HG03432 (cell line): ENCODE results near the gene NECAP2.
"Not testable (repeated sequence)": the region's sequence is repeated elsewhere in the genome, so short reads cannot be mapped to it uniquely, and the experiment has no call there.

Experiments
- ATAC-seq: cut with Tn5 transposase; IDR thresholded peaks from one replicate; pipeline ENCODE4 v1.9.1; 2021; ENCODE audit warnings: mild to moderate bottlenecking, moderate library complexity; ENCODE audit not compliant: unreplicated experiment

The NECAP2 gene

GRCh38 chr1:16456151-16456550, 15.6 kb downstream of the NECAP2 start:
- ATAC-seq: not testable (repeated sequence)

- no peak for ATAC-seq
Measured at GRCh38 chr1:16458831-16459230, 18.3 kb downstream of the NECAP2 start.

GRCh38 chr1:16459352-16459925, 18.9 kb downstream of the NECAP2 start:
- ATAC-seq: no peak

- no peak for ATAC-seq
Measured at GRCh38 chr1:16461681-16462080, 21.2 kb downstream of the NECAP2 start.

DNA sequence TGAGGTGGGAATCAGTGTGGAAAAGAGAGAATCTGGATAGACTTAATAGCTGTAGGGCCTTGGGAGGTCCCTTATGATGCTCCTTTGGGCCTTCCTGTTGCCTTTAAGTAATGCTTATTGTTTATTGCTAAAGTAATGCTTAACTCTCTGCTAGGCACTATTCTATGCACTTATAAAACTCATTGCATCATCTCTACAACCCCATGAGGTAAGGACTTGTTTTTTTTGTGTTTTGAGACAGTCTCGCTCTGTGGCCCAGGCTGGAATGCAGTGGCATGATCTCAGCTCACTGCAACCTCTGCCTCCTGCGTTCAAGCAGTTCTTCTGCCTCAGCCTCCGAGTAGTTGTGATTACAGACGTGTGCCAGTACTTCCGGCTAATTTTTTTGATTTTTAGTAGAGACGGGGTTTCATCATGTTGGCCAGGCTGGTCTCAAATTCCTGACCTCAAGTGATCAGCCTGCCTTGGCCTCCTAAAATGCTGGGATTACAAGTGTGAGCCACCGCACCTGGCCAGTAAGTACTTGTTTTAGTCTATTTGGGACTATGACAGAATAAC, 22.3 kb downstream of the NECAP2 start:
- no peak for ATAC-seq

- no peak for ATAC-seq
Measured at GRCh38 chr1:16464917-16465625, 24.5 kb downstream of the NECAP2 start.

GRCh38 chr1:16468558-16468957, 28.0 kb downstream of the NECAP2 start:
- no peak for ATAC-seq

GRCh38 chr1:16474166-16474800, 33.8 kb downstream of the NECAP2 start:
- ATAC-seq: no peak

- not testable (repeated sequence) for ATAC-seq
Measured at GRCh38 chr1:16474891-16475290, 34.4 kb downstream of the NECAP2 start.

GRCh38 chr1:16475771-16476770, 35.5 kb downstream of the NECAP2 start:
- not testable (repeated sequence) for ATAC-seq

- ATAC-seq: no peak
Measured at GRCh38 chr1:16478091-16478490, 37.6 kb downstream of the NECAP2 start.

DNA sequence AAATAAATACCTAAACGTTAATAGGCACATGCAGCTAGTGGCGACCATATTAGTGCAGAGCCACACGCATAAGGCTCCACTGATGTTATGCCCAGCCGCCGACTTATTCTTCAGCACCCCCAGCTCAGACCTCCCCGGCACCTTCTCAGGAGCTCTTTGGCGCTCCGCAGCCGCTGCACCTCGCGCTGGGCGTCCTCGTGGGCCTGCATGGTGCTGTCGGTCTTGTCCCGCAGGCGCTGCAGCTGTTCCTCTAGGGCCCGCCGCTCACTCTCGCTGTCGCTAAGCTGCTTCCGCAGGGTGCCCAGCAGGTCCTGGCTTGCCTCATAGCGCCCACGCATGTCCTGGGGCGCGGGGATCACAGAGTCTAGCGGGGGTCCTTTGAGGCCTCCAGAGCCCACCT, 42.6 kb downstream of the NECAP2 start:
- ATAC-seq: not testable (repeated sequence)

DNA sequence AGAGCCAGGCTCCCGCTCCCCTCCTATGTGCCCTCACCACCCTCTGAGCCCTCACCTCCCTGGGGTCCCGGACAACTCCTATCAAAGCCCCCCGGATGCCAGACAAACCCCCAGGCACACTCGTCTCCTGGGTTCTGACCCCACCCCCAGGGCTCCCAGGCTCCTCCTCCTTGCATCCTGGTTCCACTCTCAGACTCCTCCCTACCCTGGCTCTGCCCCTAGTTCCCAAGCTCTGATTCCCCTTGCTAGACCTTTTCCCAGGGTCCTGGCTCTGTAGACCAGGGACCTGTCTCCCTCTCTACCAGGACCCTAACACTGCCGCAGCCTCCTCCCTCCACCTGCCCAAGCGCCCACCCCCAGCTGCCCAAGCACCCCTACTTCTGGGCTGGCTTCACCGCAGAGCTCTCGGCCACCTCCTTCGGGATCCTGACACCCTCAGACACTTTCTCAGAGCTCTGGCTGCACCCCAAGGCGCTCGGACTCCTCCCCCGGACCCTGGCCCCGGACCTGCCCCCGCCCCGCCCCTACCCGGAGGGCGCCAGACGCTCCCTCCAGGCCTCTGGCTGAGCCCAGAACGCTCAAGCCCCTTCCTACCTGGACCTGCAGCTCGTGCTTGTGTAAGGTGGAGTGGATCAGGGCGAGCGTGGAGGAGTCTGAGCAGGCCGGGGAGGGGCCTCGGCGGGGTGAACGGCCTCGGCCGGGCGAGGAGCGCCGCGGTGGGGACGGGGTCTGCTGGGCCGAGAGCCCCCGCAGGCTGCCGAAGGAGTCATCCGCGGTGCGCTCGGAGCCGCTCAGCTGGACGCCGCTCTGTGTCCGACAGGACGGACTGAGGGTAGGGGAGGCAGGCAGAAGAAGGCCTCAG, 43.3 kb downstream of the NECAP2 start:
- not testable (repeated sequence) for ATAC-seq

GRCh38 chr1:16484501-16484835, 43.9 kb downstream of the NECAP2 start:
- no peak for ATAC-seq

DNA sequence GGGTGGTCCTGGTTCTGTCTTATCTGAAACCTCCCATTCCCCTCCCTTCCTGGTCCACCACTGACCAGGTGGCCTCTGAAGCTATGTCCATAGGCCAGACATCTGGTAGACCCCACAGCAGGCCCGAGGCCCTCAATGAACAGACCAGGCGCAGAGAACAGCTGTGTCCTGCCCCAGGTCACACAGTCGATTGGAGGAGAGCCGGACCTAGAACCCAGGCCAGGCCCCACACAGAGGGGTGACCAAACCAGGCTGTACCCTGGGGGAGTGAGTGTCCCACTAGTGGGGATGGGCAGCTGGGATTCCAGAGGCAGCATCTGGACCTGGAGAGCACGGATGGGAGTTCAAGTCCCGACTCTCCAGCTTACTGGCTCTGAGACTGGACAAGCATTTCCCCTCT, 44.4 kb downstream of the NECAP2 start:
- no peak for ATAC-seq

DNA sequence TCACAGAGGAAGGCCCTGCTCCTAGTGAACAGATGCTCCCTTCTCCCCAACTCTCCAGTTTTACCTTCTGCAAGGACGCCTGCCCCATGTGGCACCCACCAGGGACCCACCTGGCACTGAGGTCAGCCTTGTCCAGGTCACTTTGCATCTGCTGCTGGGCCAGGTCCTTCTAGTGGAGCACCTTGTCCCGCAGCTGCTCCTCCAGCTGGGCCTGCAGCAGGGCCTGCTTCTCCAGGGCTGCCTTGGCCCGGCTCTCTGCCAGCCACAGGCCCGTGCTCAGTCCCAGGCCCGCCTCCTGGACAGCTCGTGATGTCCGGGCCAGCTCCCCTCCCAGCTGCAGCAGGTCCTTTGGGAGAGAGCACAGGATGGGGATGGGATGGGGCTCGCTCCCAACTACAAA, 45.8 kb downstream of the NECAP2 start:
- ATAC-seq: not testable (repeated sequence)

- not testable (repeated sequence) for ATAC-seq
Measured at GRCh38 chr1:16487011-16487410, 46.5 kb downstream of the NECAP2 start.

DNA sequence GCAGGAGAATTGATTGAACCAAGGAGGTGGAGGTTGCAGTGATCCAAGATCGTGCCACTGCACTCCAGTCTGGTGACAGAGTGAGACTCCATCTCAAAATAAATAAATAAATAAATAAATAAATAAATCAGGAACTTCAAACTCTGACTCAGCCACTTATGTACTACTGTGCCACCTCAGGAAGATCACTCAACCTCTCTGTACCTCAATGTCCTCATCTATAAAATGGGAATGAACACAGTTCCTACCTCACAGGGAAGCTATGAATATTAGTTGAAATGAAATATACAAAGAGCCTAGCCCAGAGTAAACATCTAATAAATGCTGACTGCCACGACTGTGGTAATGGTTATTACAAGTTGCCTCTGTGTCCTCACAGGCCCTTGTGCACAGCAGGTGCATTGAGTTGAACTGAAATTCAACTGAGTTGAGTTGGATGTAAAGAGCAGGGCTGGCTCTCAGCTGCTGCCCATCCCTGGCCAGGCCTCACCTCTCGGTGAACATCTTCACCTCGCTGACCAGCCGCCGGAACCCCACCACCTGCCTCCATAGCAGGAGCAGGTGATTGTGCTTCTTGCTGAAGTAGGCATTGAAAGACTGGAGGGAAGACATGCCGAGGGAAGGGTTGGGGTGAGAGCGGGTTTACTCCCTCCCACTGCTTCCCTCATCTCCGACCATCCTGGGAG, 48.8 kb downstream of the NECAP2 start:
- not testable (repeated sequence) for ATAC-seq

DNA sequence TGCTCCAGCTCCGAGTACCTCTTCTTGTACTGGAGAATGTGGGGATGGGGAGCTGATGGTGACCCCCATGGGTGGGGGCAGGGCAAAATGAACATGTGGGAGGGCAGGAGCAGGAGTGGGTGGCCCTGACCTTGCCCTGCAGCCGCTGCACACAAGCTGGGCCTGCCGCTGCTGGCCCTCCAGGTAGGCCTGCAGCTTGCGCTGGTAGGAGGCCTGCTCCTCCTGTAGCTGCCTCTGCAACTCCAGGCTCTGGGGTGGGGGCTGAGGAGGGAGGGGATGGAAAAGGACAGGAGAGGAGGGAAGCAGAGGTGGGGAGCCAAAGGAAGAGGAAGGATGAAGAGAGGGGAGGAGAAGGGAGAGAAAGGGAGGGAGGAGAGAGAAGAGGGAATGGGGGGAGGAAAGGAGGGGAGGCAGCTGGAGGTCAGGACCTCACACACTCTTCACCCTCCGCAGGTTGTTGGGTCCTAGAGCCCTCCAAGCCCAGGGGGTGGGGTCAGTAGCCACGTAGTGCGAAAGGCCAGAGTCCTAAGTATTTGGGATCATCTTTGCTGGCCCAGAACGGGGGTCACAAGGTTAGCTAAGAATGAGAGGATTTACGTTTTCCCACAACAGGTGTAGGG, 50.6 kb downstream of the NECAP2 start:
- no peak for ATAC-seq
